ENCODE data around the gene FOXA1.

The FOXA1 gene

DNA sequence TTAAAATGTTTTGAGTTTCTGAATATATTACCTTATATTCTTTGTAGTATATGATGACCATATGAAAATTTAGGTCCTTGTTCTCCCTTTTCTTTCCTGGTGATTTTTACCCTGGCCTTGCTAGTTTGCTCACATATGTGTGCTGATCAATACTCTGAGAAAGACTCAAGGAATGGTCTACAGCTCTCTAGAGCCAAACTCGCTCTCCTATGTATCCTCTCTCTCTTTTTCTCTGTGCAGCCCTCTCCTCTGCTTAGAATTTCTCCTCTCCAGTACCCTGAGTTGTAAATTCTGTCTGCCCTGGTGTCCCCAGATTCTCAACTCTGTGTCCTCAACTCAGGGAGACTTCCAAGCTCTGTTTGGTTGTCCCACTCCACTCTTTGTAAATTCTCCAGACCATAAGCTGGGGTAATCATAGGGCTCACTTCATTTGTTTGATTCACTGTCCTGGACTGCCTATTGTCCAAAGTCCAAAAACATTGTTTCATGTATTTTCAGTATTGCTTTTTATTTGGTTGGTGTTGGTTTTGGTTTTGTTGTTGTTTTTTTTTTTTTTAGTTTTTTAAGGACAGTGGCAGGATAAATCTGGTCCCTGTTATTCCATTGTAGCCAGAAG lies 41.0 kb downstream of the FOXA1 start:
- DNase-seq, result no peak

DNA sequence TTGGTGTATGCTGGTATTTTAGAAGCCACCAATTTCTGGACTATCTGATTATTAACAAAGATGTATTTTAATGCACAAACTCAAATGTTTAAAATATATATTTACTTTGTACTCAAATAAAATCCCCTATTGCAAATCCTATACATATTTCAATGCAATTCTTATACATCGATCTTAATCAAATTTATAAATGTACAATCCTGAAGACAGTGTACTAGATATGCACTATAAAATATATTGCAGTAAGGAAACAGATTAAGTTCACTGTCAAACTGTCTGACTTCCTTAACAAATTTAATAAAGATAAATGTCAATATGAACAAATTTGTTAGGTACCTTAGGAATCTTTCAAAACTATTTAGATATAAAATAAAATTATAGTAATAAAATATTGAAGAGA lies 43.9 kb downstream of the FOXA1 start:
- no peak for DNase-seq

GRCh38 chr14:37550511-37550910 lies 44.5 kb downstream of the FOXA1 start:
- no peak for DNase-seq

DNA sequence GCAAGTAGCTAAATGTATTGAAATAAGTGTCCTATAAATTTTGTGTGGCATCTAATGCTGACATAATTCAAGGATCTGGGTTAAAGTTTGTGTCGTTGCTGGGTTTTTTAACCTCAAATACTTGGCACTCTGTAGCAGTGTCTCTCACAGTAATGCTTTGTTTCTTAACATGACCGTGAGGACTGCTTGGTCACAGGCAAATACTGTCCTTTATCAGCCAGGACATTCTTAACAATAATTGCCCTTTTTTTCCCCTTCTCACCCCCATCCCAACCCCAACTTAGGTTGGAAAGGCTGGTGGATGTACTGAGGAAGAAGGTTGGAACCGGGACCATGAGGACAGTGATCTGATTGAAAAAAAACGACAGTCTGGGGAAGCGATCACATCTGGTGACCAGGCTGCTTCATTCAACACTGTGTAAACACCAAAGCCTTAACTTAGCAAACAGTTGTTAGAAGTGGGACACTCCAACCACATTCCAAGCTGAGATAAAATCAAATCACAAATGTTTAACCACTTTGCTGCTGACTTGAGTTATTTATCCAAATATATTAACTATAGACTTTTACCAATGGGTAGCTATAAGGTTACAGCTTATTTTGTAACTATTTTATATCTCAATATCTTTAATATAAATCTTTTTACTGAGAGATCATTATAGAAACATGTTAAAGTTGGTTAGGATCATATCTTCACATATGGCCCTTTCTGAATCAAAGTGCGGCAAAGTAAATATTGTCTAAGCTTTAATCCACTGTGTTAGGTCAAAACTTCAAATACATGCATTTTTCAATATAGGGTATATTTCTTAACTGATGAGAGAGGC lies 48.2 kb downstream of the FOXA1 start:
- DNase-seq, result no peak

GRCh38 chr14:37545174-37545573 lies 49.9 kb downstream of the FOXA1 start:
- no peak for DNase-seq

- DNase-seq, result no peak
Measured at GRCh38 chr14:37544407-37544806, 50.6 kb downstream of the FOXA1 start.

DNA sequence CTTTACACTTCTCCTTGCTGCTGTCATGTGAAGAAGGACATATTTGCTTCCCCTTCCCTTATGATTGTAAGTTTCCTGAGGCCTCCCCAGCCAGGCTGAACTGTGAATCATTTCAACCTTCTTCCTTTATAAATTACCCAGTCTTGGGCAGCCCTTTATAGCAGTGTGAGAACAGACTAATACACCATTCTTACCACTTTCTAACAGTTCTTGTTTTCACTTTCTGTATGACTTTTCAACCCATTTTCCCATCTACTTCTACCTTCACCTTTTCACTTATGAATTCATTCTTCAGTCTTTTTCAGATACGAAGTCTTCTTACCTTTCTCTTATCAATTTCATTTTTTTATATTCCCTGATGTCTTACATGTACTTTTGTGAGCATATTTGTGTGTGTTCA lies 55.1 kb downstream of the FOXA1 start:
- no peak for DNase-seq

Measured in inflammatory macrophage treated with lipopolysaccharide for 4 hours (primary cell).